Adrenal gland (tissue), 12 donors: ENCODE data around the gene MED23. TPM values are rescaled to one million over a fixed set of nuclear protein-coding genes. Genes with fewer than 3 reads are reported as not detected.

Source experiments
- DNase-seq, 7 donors: peaks; one replicate each; pipeline ENCODE4 v3.0.0-alpha.2; 2019 to 2020
- H3K27ac ChIP-seq, 5 donors: fragments of 200-600 bp; sonication (generic) in 4 of 5; 1 replicate in 3 of 5; 2 replicates in 2 of 5; pipeline versions ENCODE4 v1.5.1 to v1.8.0; 2016 to 2020; ENCODE audit warnings: mild to moderate bottlenecking in 1 of 5
- H3K27me3 ChIP-seq: fragments of 200-600 bp; 2 replicates; pipeline ENCODE4 v1.8.0; 2021
- H3K36me3 ChIP-seq, 2 donors: fragments of 200-600 bp; replicated peaks in 1 of 2; 1 replicate in 1 of 2; 2 replicates in 1 of 2; pipeline versions ENCODE4 v1.5.1 to v1.8.0; 2018 to 2022
- H3K4me1 ChIP-seq, 2 donors: fragments of 200-600 bp; replicated peaks in 1 of 2; 1 replicate in 1 of 2; 2 replicates in 1 of 2; pipeline versions ENCODE4 v1.5.1 to v1.8.0; 2018 to 2021
- H3K4me3 ChIP-seq, 4 donors: fragments of 200-600 bp; sonication (generic) in 3 of 4; one replicate each; pipeline ENCODE4 v1.5.1; 2016 to 2018
- H3K9me3 ChIP-seq, 3 donors: fragments of 200-600 bp; sonication (generic) in 1 of 3; replicated peaks in 1 of 3; 1 replicate in 2 of 3; 2 replicates in 1 of 3; pipeline versions ENCODE4 v1.5.1 to v1.8.0; 2016 to 2021
- POLR2A ChIP-seq, 2 donors: fragments of 450-650 bp; IDR thresholded peaks; one replicate each; pipeline ENCODE4 v1.6.1; 2017; ENCODE audit warnings: antibody characterized with exemption in 2 of 2, mild to moderate bottlenecking in 2 of 2, moderate library complexity in 1 of 2
- WGBS, 4 donors: extraction: QIAGEN DNeasy Blood & Tissue Kit in 2 of 4; methylation state at CpG; one replicate each; pipeline versions ENCODE4 v1.1.5 to v1.1.7; 2013 to 2017; 5-methylcytosine and 5-hydroxymethylcytosine counted together
- intact Hi-C, 2 donors: fragments of 100-400 bp; cut with DNase I; formaldehyde crosslinking; loops; one replicate each; pipeline versions ENCODE4 v1.14.1 to v1.15.0; 2022 to 2023
- polyA plus RNA-seq, 3 donors: library from polyadenylated mRNA; stranded (reverse); fragments of 200-250 nt in 2 of 3; fragments of 350-450 nt in 1 of 3; fragmentation: Illumina TruSeq in 1 of 3; extraction: RNeasy Lipid Tissue Mini Kit (QIAGEN cat#74804) in 1 of 3; gene quantifications; one replicate each; pipeline ENCODE4 v1.2.3, GENCODE V29; 2013 to 2014
- total RNA-seq, 9 donors: library from RNA; depleted of rRNA in 4 of 9; stranded (reverse); fragments of >200 nt in 4 of 9; fragments of 120-200 nt in 1 of 9; fragmentation: NEBNext Ultra II Directional in 1 of 9; extraction: Animal tissue kit (Norgen Biotek cat#: 25700) in 1 of 9; gene quantifications; one replicate each; pipeline versions ENCODE4 v1.1.0 to v1.2.4, GENCODE V29; 2013 to 2023
- TF ChIP-seq, protein P1 (sequence below), 6 experiments: fragments of 450-650 bp in 4 of 6; fragments of 200-600 bp in 2 of 6; sonication (generic) in 1 of 6; IDR thresholded peaks; 1 replicate in 5 of 6; 2 replicates in 1 of 6; pipeline versions ENCODE4 v1.5.1 to v1.8.0; 2016 to 2021; ENCODE audit warnings: antibody characterized with exemption in 6 of 6, mild to moderate bottlenecking in 2 of 6, moderate library complexity in 1 of 6
- donor health status: healthy with polysubstance abuse.
- donor health status: Bipolar disorder and iron deficiency.
- donor health status: DM: yes; HTN: yes; CAD: no.
- donor health status: DM: no; HTN: no; CAD: no.
- donor health status: DM: no; HTN: no; CAD: no.
- donor health status: DM: yes; HTN: yes; CAD: no.

The MED23 gene
- total and polyA plus RNA-seq, 12 donors = 16.9 to 46.1 (median 27.8) TPM

DNA sequence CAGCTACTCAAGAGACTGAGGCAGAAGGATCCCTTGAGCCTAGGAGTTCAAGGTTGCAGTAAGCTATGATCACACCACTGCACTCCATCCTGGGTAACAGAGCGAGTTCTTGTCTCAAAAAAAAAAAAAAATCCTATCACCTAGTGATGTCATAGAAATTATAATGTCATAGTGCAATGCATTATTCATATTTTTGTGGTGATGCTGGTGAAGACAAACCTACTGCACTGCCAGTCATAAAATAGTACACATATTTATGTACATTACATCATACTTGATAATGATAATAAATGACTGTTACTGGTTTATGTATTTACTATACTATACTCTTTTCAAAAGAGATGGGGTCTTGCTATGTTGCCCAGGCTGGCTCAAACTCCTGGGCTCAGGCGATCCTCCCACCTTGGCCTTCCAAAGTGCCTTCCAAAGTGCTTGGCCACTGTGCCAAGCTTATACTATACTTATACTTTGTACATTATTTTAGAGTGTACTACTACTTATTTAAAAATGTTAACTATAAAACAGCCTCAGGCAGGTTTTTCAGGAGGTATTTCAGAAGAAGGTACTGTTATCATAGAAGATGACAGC, 35.6 kb upstream of the MED23 start:
- Histone ChIP-seq H3K36me3 (no peaks in the 10 kb centered on the region), H3K9me3 (no peaks in the 10 kb centered on the region), H3K27me3 (no peaks in the 10 kb centered on the region), H3K4me3 (no peak overlapping the region), H3K4me1 (no peaks in the 10 kb centered on the region), H3K27ac (no peak overlapping the region)
- 82 to 94% (median 91%) methylated on average over 2 of the region's 2 CpGs for WGBS, 4 donors
- intact Hi-C loops = no loop called here
- no peak for DNase-seq
- TF ChIP-seq, protein P1, sequence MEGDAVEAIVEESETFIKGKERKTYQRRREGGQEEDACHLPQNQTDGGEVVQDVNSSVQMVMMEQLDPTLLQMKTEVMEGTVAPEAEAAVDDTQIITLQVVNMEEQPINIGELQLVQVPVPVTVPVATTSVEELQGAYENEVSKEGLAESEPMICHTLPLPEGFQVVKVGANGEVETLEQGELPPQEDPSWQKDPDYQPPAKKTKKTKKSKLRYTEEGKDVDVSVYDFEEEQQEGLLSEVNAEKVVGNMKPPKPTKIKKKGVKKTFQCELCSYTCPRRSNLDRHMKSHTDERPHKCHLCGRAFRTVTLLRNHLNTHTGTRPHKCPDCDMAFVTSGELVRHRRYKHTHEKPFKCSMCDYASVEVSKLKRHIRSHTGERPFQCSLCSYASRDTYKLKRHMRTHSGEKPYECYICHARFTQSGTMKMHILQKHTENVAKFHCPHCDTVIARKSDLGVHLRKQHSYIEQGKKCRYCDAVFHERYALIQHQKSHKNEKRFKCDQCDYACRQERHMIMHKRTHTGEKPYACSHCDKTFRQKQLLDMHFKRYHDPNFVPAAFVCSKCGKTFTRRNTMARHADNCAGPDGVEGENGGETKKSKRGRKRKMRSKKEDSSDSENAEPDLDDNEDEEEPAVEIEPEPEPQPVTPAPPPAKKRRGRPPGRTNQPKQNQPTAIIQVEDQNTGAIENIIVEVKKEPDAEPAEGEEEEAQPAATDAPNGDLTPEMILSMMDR (IDR thresholded peaks at IDR 0.05) = no peak
- TF ChIP-seq POLR2A (IDR thresholded peaks at IDR 0.05) = no peak

DNA sequence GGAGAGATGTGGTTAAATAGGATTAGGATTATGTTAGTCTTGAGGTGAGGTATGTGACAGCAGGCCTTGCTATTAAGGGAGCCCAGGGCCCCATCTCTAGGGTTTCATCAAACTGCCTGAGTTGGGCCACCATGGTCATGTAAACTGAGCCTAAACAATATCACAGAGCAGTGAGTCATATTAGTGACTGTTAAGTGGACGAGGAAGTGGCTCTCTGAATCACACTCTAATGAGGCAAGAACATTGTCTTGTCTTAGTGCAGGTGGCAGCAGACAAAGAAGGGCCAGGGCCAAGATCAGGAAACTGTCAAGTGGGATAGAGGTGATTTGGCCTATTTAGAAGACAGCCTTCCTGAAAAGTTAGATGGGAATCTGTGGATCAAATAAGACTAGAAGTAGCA, 32.2 kb upstream of the MED23 start:
- no peaks in the 10 kb centered on the region for H3K9me3 ChIP-seq
- no peak overlapping the region for H3K4me3 ChIP-seq
- no peaks in the 10 kb centered on the region for H3K36me3 ChIP-seq
- DNase-seq = no peak
- H3K4me1 ChIP-seq = no peaks in the 10 kb centered on the region
- WGBS, 4 donors = 25 to 64% (median 46%) methylated on average over 1 of the region's 1 CpG
- intact Hi-C loops = no loop called here
- no peak overlapping the region for H3K27ac ChIP-seq
- H3K27me3 ChIP-seq = no peaks in the 10 kb centered on the region
- TF ChIP-seq, protein P1 (IDR thresholded peaks at IDR 0.05) = no peak
- no peak for TF ChIP-seq POLR2A (IDR thresholded peaks at IDR 0.05)

DNA sequence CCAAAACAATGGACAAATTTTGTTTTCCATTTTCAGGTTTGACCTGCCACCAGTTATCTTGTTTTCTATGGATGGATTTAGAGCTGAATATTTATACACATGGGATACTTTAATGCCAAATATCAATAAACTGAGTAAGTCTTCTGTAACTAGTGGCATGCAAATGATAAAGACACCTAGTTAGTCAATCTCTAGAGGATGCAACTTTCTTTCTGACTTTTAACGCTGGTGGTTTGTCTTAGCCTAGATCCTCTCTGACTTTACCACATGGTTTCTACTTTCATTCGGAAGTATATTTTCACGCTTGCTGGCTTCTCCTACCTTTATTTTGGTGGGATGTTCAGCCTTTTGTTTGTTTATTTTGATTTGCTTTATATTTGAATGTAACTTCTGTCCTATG, 30.2 kb upstream of the MED23 start:
- 91 to 98% (median 92%) methylated on average over 3 of the region's 3 CpGs for WGBS, 4 donors
- intact Hi-C loops = no loop called here
- Histone ChIP-seq H3K36me3 (no peaks in the 10 kb centered on the region), H3K9me3 (no peaks in the 10 kb centered on the region), H3K27ac (no peak overlapping the region), H3K4me3 (no peak overlapping the region), H3K27me3 (no peaks in the 10 kb centered on the region), H3K4me1 (no peaks in the 10 kb centered on the region)
- TF ChIP-seq POLR2A (IDR thresholded peaks at IDR 0.05) = no peak
- TF ChIP-seq, protein P1 (IDR thresholded peaks at IDR 0.05) = no peak
- DNase-seq = no peak

DNA sequence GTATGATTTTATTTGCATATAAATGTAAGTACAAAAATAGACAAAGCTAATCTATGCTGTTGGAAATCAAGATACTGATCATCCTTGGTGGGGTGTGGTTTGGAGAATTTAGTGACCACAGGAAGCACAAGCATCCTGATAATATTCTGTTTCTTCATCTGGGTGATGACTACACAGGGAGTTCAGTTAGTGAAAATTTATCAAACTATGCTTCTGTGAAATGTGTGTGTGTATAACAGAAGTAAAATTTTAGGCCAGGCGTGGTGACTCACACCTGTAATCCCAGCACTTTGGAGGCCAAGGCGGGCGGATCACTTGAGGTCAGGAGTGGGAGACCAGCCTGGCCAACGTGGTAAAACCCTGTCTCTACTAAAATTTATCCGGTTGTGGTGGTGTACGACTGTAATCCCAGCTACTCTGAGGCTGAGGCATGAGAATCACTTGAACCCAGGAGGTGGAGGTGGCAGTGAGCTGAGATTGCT, 29.6 kb upstream of the MED23 start:
- TF ChIP-seq POLR2A (IDR thresholded peaks at IDR 0.05) = no peak
- TF ChIP-seq, protein P1 (IDR thresholded peaks at IDR 0.05) = no peak
- Histone ChIP-seq H3K4me1 (no peaks in the 10 kb centered on the region), H3K4me3 (no peak overlapping the region), H3K27ac (no peak overlapping the region), H3K36me3 (no peaks in the 10 kb centered on the region), H3K9me3 (no peaks in the 10 kb centered on the region), H3K27me3 (no peaks in the 10 kb centered on the region)
- 61 to 76% (median 71%) methylated on average over 6 of the region's 6 CpGs for WGBS, 4 donors
- intact Hi-C loops = no loop called here
- DNase-seq = peak in 3 of 7 donors; percentile 18 to 24 (median 19)
